Ishikawa (cell line): ENCODE data around the gene GTF3C1.

Experiments used
- CEBPB ChIP-seq: IDR thresholded peaks from 2 replicates; pipeline ENCODE4 v1.6.1; 2012
- CREB1 ChIP-seq: IDR thresholded peaks from 2 replicates; pipeline ENCODE4 v1.6.1; 2012; ENCODE audit warnings: low read depth
- EGR1 ChIP-seq: IDR thresholded peaks from 2 replicates; pipeline ENCODE4 v1.6.1; 2012
- EP300 ChIP-seq: IDR thresholded peaks from 2 replicates; pipeline ENCODE4 v1.6.1; 2012; ENCODE audit warnings: borderline replicate concordance
- FOXM1 ChIP-seq: IDR thresholded peaks from 2 replicates; pipeline ENCODE4 v1.6.1; 2012; ENCODE audit warnings: low read depth, borderline replicate concordance
- NFIC ChIP-seq: IDR thresholded peaks from 2 replicates; pipeline ENCODE4 v1.6.1; 2012
- RAD21 ChIP-seq: IDR thresholded peaks from 2 replicates; pipeline ENCODE4 v1.6.1; 2012; ENCODE audit warnings: low read depth
- TAF1 ChIP-seq: IDR thresholded peaks from 2 replicates; pipeline ENCODE4 v1.6.1; 2012; ENCODE audit warnings: low read depth, mild to moderate bottlenecking
- TCF12 ChIP-seq: IDR thresholded peaks from 2 replicates; pipeline ENCODE4 v1.6.1; 2012; ENCODE audit warnings: low read depth
- TEAD4 ChIP-seq: IDR thresholded peaks from 2 replicates; pipeline ENCODE4 v1.6.1; 2012
- YY1 ChIP-seq: IDR thresholded peaks from 2 replicates; pipeline ENCODE4 v1.6.1; 2012; ENCODE audit warnings: low read depth
- ZBTB7A ChIP-seq: IDR thresholded peaks from 2 replicates; pipeline ENCODE4 v1.6.1; 2012; ENCODE audit warnings: low read depth
- TF ChIP-seq, protein P1 (sequence below): IDR thresholded peaks from 2 replicates; pipeline ENCODE4 v1.6.1; 2012; ENCODE audit warnings: low read depth, mild to moderate bottlenecking
- TF ChIP-seq, protein P2 (sequence below): IDR thresholded peaks from 2 replicates; pipeline ENCODE4 v1.6.1; 2012
- TF ChIP-seq, protein P3 (sequence below): IDR thresholded peaks from 2 replicates; pipeline ENCODE4 v1.6.1; 2012

Gene GTF3C1

DNA sequence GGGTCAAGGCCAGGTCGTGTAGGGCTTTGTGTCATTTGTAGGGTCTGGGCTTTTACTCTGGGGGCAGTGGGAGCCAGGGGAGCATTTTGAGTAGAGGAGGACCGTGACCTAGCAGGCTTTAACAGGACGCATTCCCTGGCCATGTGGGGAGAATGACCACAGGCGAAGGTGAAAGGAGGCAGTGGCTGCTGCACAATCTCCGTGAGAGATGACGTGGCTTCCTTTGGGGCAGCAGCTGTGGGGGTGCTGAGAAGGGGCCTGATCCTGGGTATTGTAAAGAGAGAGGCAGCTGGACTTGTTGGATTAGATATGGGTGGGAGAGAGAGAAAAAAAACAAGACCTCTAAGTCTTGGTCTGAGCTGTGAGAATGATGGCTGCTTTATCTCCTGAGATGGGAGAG is 46.3 kb upstream of the GTF3C1 start:
- TF ChIP-seq, protein P1, sequence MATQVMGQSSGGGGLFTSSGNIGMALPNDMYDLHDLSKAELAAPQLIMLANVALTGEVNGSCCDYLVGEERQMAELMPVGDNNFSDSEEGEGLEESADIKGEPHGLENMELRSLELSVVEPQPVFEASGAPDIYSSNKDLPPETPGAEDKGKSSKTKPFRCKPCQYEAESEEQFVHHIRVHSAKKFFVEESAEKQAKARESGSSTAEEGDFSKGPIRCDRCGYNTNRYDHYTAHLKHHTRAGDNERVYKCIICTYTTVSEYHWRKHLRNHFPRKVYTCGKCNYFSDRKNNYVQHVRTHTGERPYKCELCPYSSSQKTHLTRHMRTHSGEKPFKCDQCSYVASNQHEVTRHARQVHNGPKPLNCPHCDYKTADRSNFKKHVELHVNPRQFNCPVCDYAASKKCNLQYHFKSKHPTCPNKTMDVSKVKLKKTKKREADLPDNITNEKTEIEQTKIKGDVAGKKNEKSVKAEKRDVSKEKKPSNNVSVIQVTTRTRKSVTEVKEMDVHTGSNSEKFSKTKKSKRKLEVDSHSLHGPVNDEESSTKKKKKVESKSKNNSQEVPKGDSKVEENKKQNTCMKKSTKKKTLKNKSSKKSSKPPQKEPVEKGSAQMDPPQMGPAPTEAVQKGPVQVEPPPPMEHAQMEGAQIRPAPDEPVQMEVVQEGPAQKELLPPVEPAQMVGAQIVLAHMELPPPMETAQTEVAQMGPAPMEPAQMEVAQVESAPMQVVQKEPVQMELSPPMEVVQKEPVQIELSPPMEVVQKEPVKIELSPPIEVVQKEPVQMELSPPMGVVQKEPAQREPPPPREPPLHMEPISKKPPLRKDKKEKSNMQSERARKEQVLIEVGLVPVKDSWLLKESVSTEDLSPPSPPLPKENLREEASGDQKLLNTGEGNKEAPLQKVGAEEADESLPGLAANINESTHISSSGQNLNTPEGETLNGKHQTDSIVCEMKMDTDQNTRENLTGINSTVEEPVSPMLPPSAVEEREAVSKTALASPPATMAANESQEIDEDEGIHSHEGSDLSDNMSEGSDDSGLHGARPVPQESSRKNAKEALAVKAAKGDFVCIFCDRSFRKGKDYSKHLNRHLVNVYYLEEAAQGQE = no peak
- TF ChIP-seq CREB1 (no peak), TCF12 (no peak), TAF1 (no peak), YY1 (no peak)

DNA sequence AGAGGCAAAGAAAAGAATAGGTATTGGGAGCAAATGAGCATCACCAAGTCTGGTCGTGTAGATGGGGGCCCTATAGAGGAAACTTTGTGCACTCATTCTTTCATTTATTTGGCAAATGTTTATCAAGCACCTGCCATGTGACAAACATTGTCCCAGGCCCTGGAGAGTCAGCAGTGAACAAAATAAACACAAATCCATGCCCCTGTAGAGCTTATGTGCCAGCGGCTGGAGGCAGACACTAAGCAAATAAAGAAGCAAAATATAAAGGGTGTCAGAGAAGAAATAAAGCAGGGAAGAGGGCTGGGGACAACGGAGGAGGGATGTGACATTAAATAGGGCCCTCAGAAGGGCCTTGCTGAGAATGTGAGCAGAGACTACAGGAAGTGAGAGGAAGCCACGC is 45.8 kb upstream of the GTF3C1 start:
- TF ChIP-seq EGR1 (no peak), TAF1 (no peak)

DNA sequence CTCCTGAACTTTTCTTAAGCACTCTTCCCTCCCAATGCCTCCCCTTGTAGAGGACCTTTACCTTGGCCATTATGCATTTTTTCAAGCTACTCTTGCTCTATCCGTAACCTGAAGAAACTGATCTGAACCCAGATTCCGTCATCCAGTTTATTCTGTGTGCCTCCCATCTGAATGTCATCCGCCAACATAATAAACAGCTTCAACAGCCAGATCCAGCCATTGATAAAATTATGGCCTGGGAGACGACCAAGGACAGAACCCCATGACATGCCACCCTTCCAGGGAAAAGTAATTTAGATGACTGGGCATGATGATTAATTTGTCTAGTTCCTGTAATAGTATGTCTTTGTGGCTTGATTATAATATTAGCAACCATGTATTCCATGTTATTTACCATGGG is 42.1 kb upstream of the GTF3C1 start:
- TF ChIP-seq, protein P2, sequence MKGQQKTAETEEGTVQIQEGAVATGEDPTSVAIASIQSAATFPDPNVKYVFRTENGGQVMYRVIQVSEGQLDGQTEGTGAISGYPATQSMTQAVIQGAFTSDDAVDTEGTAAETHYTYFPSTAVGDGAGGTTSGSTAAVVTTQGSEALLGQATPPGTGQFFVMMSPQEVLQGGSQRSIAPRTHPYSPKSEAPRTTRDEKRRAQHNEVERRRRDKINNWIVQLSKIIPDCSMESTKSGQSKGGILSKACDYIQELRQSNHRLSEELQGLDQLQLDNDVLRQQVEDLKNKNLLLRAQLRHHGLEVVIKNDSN = no peak
- no peak for TF ChIP-seq TCF12
- no peak for TF ChIP-seq RAD21
- TF ChIP-seq CEBPB = no peak
- TF ChIP-seq, protein P1 = no peak
- TF ChIP-seq ZBTB7A = no peak
- no peak for TF ChIP-seq YY1
- no peak for TF ChIP-seq TEAD4
- TF ChIP-seq EP300 = no peak
- TF ChIP-seq TAF1 = no peak
- no peak for TF ChIP-seq FOXM1

DNA sequence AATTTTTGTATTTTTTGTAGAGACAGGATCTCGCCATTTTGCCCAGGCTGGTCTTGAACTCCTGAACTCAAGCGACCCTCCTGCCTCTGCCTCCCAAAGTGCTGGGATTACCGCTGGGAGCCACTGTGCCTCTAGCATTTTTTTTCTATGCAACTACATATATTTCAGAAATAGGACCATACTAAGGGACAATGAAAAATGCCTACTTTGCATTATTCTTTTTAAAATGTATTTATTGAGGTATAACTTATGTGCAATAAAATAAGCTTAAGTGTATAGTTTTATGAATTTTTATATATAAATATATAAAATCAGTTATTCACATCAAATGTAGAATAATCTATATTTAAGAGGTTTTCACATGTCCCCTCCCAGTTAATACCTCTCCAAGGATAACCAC is 38.3 kb upstream of the GTF3C1 start:
- TF ChIP-seq NFIC (no peak), TEAD4 (no peak), ZBTB7A (no peak), EGR1 (no peak), FOXM1 (no peak), TCF12 (no peak)
- TF ChIP-seq, protein P3, sequence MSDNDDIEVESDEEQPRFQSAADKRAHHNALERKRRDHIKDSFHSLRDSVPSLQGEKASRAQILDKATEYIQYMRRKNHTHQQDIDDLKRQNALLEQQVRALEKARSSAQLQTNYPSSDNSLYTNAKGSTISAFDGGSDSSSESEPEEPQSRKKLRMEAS = no peak
- TF ChIP-seq, protein P1 = no peak

DNA sequence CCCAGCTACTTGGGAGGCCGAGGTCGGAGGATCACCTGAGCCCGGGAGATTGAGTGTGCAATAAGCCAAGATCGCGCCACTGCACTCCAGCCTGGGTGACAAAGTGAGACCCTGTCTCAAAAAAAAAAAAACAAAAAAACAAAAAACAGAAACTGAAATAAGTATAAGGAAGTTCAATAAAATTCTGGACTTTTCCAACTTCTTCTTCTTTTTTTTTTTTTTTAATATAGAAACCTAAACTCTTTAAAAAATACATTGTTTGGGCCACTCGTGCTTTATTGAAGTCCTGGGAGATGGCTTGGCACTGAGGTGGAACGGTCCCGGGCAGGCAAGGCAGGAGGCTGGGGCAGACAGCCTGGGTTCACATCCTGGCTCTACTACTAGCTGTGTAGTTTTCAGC is 37.0 kb upstream of the GTF3C1 start:
- TF ChIP-seq TAF1 = no peak
- no peak for TF ChIP-seq EP300
- TF ChIP-seq ZBTB7A = no peak
- TF ChIP-seq, protein P1 = no peak
- TF ChIP-seq YY1 = no peak
- no peak for TF ChIP-seq TEAD4
- no peak for TF ChIP-seq CEBPB
- TF ChIP-seq, protein P2 = no peak
- no peak for TF ChIP-seq EGR1
- no peak for TF ChIP-seq CREB1
- TF ChIP-seq, protein P3 = no peak
- TF ChIP-seq FOXM1 = no peak
- TF ChIP-seq NFIC = no peak
- TF ChIP-seq TCF12 = no peak
- no peak for TF ChIP-seq RAD21
